ENCODE results near the gene PLEKHA7. TPM values are rescaled to one million over a fixed set of nuclear protein-coding genes. Genes with fewer than 3 reads are reported as not detected.

Gene PLEKHA7
- total and polyA plus RNA-seq, 2 of the 13 experiments (the other 11 are each of a cell fraction or from before 2014, with no cell fraction given): 17.5 to 18.7 TPM

- Histone ChIP-seq H3K9ac (ENCODE audit: insufficient read depth, low read depth, low read length) (no peak overlapping the region), H2AFZ (ENCODE audit: low read length) (no peak overlapping the region), H3K4me3 (replicated peaks in 1 of 3; ENCODE audit: insufficient read depth in 1 of 3, low read depth in 2 of 3, low read length in 3 of 3) (no peak overlapping the region), H3K27me3 (ENCODE audit: control insufficient read depth in 1 of 2, insufficient read depth in 2 of 2, low read length in 2 of 2) (no peaks in the 10 kb centered on the region), H3K9me3 (ENCODE audit: low read length) (no peaks in the 10 kb centered on the region), H3K36me3 (replicated peaks in 1 of 2; ENCODE audit: control insufficient read depth in 1 of 2, insufficient read depth in 2 of 2, low read length in 2 of 2) (no peaks in the 10 kb centered on the region; a peak in 1 of 5 replicates), H3K79me2 (ENCODE audit: insufficient read depth, low read length) (peaks cover 41% of the 10 kb centered on the region), H3K27ac (ENCODE audit: extremely low read length, insufficient read depth, low read length) (no peak overlapping the region), H3K4me1 (ENCODE audit: insufficient read depth, low read length) (peaks cover 19% of the 10 kb centered on the region), H4K20me1 (ENCODE audit: insufficient read depth, low read length) (no peaks in the 10 kb centered on the region), H3K4me2 (ENCODE audit: low read depth, low read length) (no peak overlapping the region)
- TF ChIP-seq SRF (IDR thresholded peaks at IDR 0.05; ENCODE audit: low read depth, low read length) (no peak), ELK4 (CRISPR knock-in tag; IDR thresholded peaks at IDR 0.05; ENCODE audit: borderline replicate concordance) (no peak), ZNF724P (CRISPR knock-in tag; IDR thresholded peaks at IDR 0.05; ENCODE audit: borderline replicate concordance) (no peak)
- ChIA-PET POLR2A (no interaction called here), CTCF (ENCODE audit: low intra/inter-chr PET ratio, low total read pairs) (no interaction called here)
- DNase-seq (ENCODE audit: low spot score) (no peak), FAIRE-seq (no peak), ATAC-seq (no peak)
- WGBS (ENCODE audit: low lambda C conversion rate): 90% methylated on average over 1 of the region's 1 CpG
- intact Hi-C loops (cut with micrococcal nuclease; ENCODE audit: unreplicated experiment) (no loop called here), in situ Hi-C loops (cut with HindIII; ENCODE audit: extremely low pct_ligation_motif_present, low pct_unique_long_range_greater_than_20kb) (no loop called here)
- no TSS peak for BruUV-seq (replicated peaks)
Observed at GRCh38 chr11:16975906-16976305, 38.3 kb downstream of the PLEKHA7 start.

DNA sequence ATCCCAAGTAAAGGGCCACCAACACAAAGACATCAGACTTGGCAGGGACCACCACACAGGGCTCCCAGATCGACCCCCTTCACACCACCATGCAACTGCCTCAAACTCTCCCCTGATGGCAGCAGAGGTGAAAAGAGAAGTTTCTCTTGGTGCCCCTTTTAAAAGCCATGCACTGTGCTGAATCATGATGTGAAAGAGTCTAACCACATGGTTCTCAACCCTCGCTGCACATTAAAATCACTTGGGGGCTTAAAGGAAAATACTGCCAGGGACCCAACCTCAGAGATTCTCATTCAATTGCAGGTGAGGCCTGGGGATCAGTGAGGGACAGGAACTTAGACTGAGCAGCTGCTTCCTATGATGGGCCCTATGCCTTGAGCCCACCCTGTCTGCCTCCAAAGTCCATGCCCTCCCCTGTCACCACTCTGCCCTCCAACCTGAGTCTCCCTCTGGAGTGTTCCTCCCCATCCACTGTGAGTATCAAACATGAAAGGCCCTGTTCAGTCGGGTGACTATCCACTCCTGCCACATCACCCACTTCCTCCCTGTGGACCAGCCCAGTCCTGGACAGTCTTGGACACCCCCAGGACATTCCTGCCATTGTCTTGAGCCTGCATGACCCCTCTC lies 40.8 kb downstream of the PLEKHA7 start:
- peaks cover 20% of the 10 kb centered on the region for H3K79me2 ChIP-seq (ENCODE audit: insufficient read depth, low read length)
- TF ChIP-seq, protein P1, sequence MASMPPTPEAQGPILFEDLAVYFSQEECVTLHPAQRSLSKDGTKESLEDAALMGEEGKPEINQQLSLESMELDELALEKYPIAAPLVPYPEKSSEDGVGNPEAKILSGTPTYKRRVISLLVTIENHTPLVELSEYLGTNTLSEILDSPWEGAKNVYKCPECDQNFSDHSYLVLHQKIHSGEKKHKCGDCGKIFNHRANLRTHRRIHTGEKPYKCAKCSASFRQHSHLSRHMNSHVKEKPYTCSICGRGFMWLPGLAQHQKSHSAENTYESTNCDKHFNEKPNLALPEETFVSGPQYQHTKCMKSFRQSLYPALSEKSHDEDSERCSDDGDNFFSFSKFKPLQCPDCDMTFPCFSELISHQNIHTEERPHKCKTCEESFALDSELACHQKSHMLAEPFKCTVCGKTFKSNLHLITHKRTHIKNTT (CRISPR knock-in tag; IDR thresholded peaks at IDR 0.05): no peak
- TF ChIP-seq EEA1 (CRISPR knock-in tag; IDR thresholded peaks at IDR 0.05; ENCODE audit: borderline replicate concordance): no peak
- TF ChIP-seq ZNF607 (CRISPR knock-in tag; IDR thresholded peaks at IDR 0.05; ENCODE audit: borderline replicate concordance): no peak
- TF ChIP-seq NKX3-1 (CRISPR knock-in tag; IDR thresholded peaks at IDR 0.05): no peak
- TF ChIP-seq RFX1 (IDR thresholded peaks at IDR 0.05): no peak
- TF ChIP-seq MED1 (CRISPR knock-in tag; IDR thresholded peaks at IDR 0.05): no peak
- TF ChIP-seq MATR3 (CRISPR knock-in tag; IDR thresholded peaks at IDR 0.05): no peak
- no peak for TF ChIP-seq HDAC2 (CRISPR knock-in tag; IDR thresholded peaks at IDR 0.05)
- TF ChIP-seq AKNA (CRISPR knock-in tag; IDR thresholded peaks at IDR 0.05; ENCODE audit: borderline replicate concordance): no peak

More for the DNA sequence above, 40.8 kb downstream of the PLEKHA7 start:
- Histone ChIP-seq H2AFZ (ENCODE audit: low read length) (no peak overlapping the region), H3K9ac (ENCODE audit: insufficient read depth, low read depth, low read length) (no peak overlapping the region), H3K9me3 (ENCODE audit: low read length) (no peaks in the 10 kb centered on the region), H4K20me1 (ENCODE audit: insufficient read depth, low read length) (no peaks in the 10 kb centered on the region), H3K4me1 (ENCODE audit: insufficient read depth, low read length) (peaks cover 11% of the 10 kb centered on the region; the same call in 1 of the 2 replicates), H3K36me3 (replicated peaks in 1 of 2; ENCODE audit: control insufficient read depth in 1 of 2, insufficient read depth in 2 of 2, low read length in 2 of 2) (no peaks in the 10 kb centered on the region), H3K4me3 (replicated peaks in 1 of 3; ENCODE audit: insufficient read depth in 1 of 3, low read depth in 2 of 3, low read length in 3 of 3) (no peak overlapping the region), H3K27me3 (ENCODE audit: control insufficient read depth in 1 of 2, insufficient read depth in 2 of 2, low read length in 2 of 2) (no peaks in the 10 kb centered on the region), H3K4me2 (ENCODE audit: low read depth, low read length) (no peak overlapping the region), H3K27ac (ENCODE audit: extremely low read length, insufficient read depth, low read length) (no peak overlapping the region)
- ChIA-PET CTCF (ENCODE audit: low intra/inter-chr PET ratio, low total read pairs) (no interaction called here), POLR2A (no interaction called here)
- DNase-seq (ENCODE audit: low spot score) (no peak), FAIRE-seq (no peak), ATAC-seq (no peak)
- 100% methylated on average over 3 of the region's 3 CpGs for WGBS (ENCODE audit: low lambda C conversion rate)
- no TSS peak for BruUV-seq (replicated peaks)
- intact Hi-C loops (cut with micrococcal nuclease; ENCODE audit: unreplicated experiment): no loop called here
- in situ Hi-C loops (cut with HindIII; ENCODE audit: extremely low pct_ligation_motif_present, low pct_unique_long_range_greater_than_20kb): no loop called here
